Measurements from ENCODE around the gene DSG3.

The DSG3 gene

DNA sequence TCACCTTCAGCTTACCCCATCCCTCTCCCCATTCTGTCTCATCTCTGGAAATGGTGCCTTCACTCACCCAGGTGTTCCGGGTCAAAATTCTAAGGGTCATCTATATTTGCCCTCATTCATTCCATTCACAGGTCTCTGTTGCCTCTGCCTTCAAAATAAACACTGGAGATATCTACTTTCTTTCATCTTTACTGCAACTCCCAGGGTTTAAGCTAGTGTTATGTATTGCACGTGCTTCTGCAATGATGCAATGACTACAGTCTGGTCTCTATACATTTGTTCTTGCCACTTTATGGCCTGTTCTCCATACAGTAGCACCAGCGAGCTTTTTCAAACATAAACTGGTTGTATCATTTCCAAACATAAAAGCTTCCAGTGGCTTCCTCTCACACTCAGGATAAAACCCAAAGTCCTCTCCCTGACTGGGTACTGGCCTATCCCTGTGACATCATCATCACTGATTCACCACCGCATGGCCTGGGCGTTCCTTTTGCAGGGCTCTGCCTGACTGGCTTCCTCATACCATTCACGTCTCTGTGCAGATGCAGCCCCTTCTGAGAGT lies 64.7 kb downstream of the DSG3 start:
- in situ Hi-C loops (cut with HindIII; ENCODE audit: low sequenced_read_pairs) = no loop called here

DNA sequence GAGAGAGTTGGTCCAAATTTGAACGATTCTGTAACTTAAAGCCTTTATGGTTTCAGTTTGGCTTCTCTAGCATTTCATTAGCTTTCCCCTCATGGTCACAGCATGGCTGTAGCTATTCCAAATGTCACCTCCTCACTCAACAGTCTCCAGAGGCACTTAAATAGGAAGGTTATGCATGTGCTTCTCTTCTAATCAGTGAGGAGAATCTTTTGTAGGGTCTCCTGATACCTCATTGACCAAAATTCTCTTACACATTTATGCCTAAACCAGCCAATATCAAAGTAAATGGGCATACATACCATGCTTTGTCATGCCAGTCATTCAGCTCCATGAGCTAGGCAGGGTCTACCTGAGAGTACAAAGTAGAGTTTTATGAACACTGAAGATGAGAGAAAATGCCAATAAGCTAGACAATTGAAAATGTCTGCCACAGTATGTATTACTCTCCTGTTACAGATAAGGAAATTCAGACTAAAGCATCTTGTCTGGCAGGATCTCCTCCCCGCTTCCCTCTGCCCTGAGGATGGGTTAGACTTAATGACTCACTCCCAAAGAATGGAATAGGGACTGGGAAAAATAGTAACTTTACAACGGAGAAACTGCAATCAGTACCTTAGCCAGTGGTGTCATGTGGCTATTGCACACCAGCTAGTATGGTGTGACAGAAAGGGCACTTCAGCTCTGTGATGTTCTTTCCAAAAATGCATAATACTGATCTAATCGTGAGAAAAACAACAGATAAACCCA lies 65.8 kb downstream of the DSG3 start:
- in situ Hi-C loops (cut with HindIII; ENCODE audit: low sequenced_read_pairs) = no loop called here

DNA sequence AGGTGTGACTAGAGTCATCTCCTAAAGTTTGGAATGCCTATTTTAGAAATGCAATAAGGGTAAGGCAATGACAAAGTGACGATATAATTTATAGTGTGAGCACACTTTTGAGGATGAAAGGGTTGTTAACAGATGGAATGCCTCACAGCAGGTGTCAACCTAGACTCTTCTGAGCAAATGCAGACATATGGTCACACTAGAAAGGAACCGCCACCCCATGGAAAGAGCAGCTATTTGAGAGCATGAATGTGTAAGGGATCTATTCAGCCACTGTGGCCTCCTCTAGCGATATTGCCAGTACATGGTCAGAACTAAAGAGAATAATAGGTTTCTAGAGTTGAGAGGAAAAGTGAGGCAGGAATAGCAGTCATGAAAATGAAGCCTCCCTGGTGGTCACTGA lies 68.9 kb downstream of the DSG3 start:
- in situ Hi-C loops (cut with HindIII; ENCODE audit: low sequenced_read_pairs) = no loop called here

DNA sequence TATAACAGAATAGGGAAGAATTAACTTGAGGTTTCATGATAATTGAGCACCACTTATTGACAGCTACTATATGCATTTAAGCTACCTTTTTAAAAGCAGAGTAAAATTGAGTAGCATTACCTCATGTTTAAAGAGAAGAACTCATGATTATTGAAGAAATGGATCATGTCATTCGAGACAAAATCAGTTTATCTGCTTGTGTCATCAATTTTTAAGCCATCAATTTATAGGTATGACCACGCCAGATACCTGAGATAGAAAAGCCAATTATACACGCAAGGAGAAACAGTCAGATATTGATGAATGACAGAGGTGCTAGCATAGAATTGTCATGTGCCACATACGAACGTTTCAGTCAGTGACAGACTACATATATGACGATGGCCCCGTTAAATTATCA lies 78.8 kb downstream of the DSG3 start:
- in situ Hi-C loops (cut with HindIII; ENCODE audit: low sequenced_read_pairs) = no loop called here

All from DLD1 (cell line).